Gastroesophageal sphincter (tissue), 3 donors: Measurements from ENCODE around the gene ADPRH.

Experiments used
- CTCF ChIP-seq, 4 experiments: fragments of 200-600 bp in 2 of 4; fragments of 450-650 bp in 2 of 4; sonication (generic) in 1 of 4; IDR thresholded peaks; one replicate each; pipeline ENCODE4 v1.5.1; 2017 to 2019; ENCODE audit warnings: antibody characterized with exemption in 4 of 4, mild to moderate bottlenecking in 2 of 4, moderate library complexity in 2 of 4
- EP300 ChIP-seq: sonication (generic); formaldehyde crosslinking; IDR thresholded peaks from one replicate; pipeline ENCODE4 v1.6.1; 2017; ENCODE audit warnings: antibody characterized with exemption, mild to moderate bottlenecking
- POLR2AphosphoS5 ChIP-seq: sonication (generic); formaldehyde crosslinking; IDR thresholded peaks from one replicate; pipeline ENCODE4 v1.6.1; 2017; ENCODE audit warnings: antibody characterized with exemption

DNA sequence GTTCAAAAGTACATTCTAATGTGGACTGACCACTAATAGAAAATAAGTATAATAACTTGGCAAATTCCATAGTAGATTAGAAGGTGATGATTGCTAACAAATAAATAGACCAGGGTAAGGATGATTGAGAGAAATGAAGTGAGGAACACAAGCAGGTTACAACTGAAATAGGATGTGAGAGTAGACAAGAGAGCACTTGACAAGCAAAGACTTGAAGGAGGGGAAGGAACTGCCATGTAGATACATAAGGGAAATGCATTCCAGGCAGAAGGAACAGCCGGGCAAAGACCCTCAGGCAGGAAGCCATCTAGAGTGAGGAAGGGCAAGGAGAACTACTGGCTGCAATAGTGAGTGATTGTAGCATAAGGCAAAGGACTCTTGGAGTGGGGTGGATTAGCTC is 23.4 kb downstream of the ADPRH start:
- TF ChIP-seq EP300: no peak
- TF ChIP-seq CTCF (IDR thresholded peaks at IDR 0.05): no peak
- TF ChIP-seq POLR2AphosphoS5: no peak
